Kidney epithelial cell (primary cell): Measurements from ENCODE around the gene HSD17B4. TPM values are rescaled to one million over a fixed set of nuclear protein-coding genes. Genes with fewer than 3 reads are reported as not detected.

ENCODE experiments used
- DNase-seq: peaks from one replicate; pipeline ENCODE4 v3.0.0-alpha.2; 2010; ENCODE audit warnings: low read depth
- H3K27me3 ChIP-seq: 2 replicates; pipeline ENCODE4 v1.6.0; 2011; ENCODE audit warnings: low read length; ENCODE audit not compliant: control insufficient read depth, insufficient read depth
- H3K36me3 ChIP-seq: 2 replicates; pipeline ENCODE4 v1.5.1; 2011; ENCODE audit warnings: low read length; ENCODE audit not compliant: control insufficient read depth, insufficient read depth
- H3K4me3 ChIP-seq: 2 replicates; pipeline ENCODE4 v1.5.1; 2011; ENCODE audit warnings: low read depth, mild to moderate bottlenecking, control low read depth, low read length
- CTCF ChIP-seq: IDR thresholded peaks from 2 replicates; pipeline ENCODE4 v1.5.1; 2011; ENCODE audit warnings: mild to moderate bottlenecking, moderate library complexity, low read length, control low read depth, inconsistent platforms; ENCODE audit not compliant: insufficient read depth, poor library complexity, severe bottlenecking
- total RNA-seq: library from RNA; depleted of rRNA; stranded (reverse); fragments of >200 nt; gene quantifications from 2 replicates; pipeline ENCODE4 v1.2.3, GENCODE V29; 2015

Gene HSD17B4
- total RNA-seq, 1 donor from 2014 or later, result 74.0 TPM

DNA sequence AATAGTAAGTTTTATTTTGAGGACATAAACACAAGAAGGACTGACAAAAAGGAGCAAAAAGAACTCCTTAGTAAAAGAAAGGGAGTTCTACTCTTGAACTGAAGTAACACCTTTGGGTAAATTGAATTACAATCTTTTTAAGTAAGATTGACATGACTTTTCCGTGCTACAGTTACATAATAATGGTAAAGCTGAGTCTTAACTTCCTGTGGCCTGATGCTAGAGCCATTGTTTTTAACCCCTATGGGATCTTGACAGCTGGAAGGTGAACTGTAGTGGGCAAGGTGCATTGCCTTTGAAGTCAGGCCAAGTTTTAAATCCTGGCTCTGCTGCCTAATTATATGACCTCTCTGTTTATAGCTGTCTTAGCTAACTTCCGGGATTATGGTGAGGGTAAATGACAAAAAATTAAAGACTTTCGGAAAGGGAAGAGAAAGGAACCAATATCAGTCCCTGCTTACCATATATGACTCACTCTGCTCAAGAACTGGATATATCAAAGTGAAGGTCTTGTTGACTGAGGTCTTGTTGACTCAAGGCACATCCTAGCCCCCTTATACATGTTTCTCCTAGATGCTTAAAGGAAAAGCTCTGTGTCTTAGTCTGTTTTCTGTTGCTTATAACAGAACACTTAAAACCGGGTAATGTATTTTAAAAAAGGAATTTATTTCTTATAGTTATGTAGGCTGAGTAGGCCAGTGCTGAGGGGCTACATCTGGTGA, 6.8 kb downstream of the HSD17B4 start:
- Histone ChIP-seq H3K36me3 (no peaks in the 10 kb centered on the region), H3K27me3 (no peaks in the 10 kb centered on the region), H3K4me3 (no peak overlapping the region)
- TF ChIP-seq CTCF, result no peak
- no peak for DNase-seq

DNA sequence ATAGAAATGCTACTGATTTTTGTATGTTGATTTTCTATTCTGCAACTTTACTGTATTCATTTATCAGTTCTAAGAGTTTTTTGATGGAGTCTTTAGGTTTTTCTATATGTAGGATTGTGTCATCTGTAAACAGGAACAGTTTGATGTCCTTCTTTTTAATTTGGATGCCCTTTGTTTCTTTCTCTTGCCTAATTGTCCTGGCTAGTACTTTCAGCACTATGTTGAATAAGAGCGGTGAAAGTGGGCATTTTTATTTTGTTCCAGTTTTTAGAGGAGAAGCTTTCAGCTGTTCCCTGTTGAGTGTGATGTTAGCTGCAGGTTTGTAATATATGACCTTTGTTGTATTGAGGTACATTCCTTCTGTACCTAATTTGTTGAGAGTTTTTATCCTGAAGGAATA, 13.3 kb downstream of the HSD17B4 start:
- H3K36me3 ChIP-seq, result no peaks in the 10 kb centered on the region
- no peak for DNase-seq
- no peak overlapping the region for H3K4me3 ChIP-seq
- TF ChIP-seq CTCF, result no peak
- no peaks in the 10 kb centered on the region for H3K27me3 ChIP-seq

DNA sequence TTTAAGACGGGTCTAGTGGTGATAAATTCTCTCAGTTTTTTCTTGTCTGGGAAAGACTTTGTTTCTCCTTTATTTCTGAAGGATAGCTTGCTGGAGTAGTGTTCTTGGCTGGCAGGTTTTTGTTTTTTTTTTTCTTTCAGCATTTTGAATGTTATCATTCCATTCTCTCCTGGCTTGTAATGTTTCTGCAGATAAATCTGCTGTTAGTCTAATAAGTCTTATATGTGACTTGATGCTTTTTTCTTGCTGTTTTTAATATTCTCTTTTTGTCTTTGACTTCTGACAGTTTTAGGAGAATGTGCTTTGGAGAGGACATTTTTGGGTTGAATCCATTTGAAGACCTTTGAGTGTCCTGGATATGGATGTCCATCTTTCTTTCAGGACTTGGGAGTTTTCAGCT, 16.0 kb downstream of the HSD17B4 start:
- Histone ChIP-seq H3K4me3 (no peak overlapping the region), H3K36me3 (no peaks in the 10 kb centered on the region), H3K27me3 (no peaks in the 10 kb centered on the region)
- no peak for DNase-seq
- no peak for TF ChIP-seq CTCF

GRCh38 chr5:119470105-119470763, 17.9 kb downstream of the HSD17B4 start:
- Histone ChIP-seq H3K36me3 (no peaks in the 10 kb centered on the region), H3K4me3 (no peak overlapping the region), H3K27me3 (no peaks in the 10 kb centered on the region)
- TF ChIP-seq CTCF, result no peak
- DNase-seq, result no peak

GRCh38 chr5:119470851-119471451, 18.7 kb downstream of the HSD17B4 start:
- peak; percentile 57 for TF ChIP-seq CTCF
- Histone ChIP-seq H3K27me3 (no peaks in the 10 kb centered on the region), H3K4me3 (no peak overlapping the region), H3K36me3 (no peaks in the 10 kb centered on the region)
- DNase-seq, result no peak
